Psoas muscle (tissue), 8 donors: Measurements from ENCODE around the gene GRID1. TPM values are rescaled to one million over a fixed set of nuclear protein-coding genes. Genes with fewer than 3 reads are reported as not detected.

Experiments
- ATAC-seq, 4 donors: fragments of 200-7000 bp; cut with Tn5 transposase; one replicate each; pipeline ENCODE4 v1.9.1; 2020; ENCODE audit warnings: moderate library complexity in 3 of 4, mild to moderate bottlenecking in 2 of 4
- DNase-seq, 2 donors: peaks; one replicate each; pipeline ENCODE4 v3.0.0-alpha.2; 2020
- H3K27ac ChIP-seq: fragments of 200-600 bp; one replicate; pipeline ENCODE4 v1.8.0; 2022
- H3K27me3 ChIP-seq, 3 donors: fragments of 200-600 bp in 1 of 3; one replicate each; pipeline versions ENCODE4 v1.6.1 to v1.8.0; 2013 to 2022; ENCODE audit warnings: low read length in 2 of 3, mild to moderate bottlenecking in 2 of 3, moderate library complexity in 1 of 3; ENCODE audit not compliant: insufficient read depth in 3 of 3
- H3K36me3 ChIP-seq, 2 donors: fragments of 200-600 bp in 1 of 2; one replicate each; pipeline versions ENCODE4 v1.6.1 to v1.8.0; 2013 to 2022; ENCODE audit warnings: low read depth in 1 of 2, mild to moderate bottlenecking in 1 of 2, moderate library complexity in 1 of 2; ENCODE audit not compliant: insufficient read depth in 1 of 2
- H3K4me1 ChIP-seq: fragments of 200-600 bp; one replicate; pipeline ENCODE4 v1.8.0; 2022
- H3K4me3 ChIP-seq: fragments of 200-600 bp; one replicate; pipeline ENCODE4 v1.8.0; 2022; ENCODE audit warnings: mild to moderate bottlenecking
- H3K9me3 ChIP-seq: fragments of 200-600 bp; one replicate; pipeline ENCODE4 v1.8.0; 2022
- WGBS, 3 donors: extraction: QIAGEN DNeasy Blood & Tissue Kit; methylation state at CpG; one replicate each; pipeline versions ENCODE4 v1.1.6 to v1.1.7; 2013; 5-methylcytosine and 5-hydroxymethylcytosine counted together
- intact Hi-C, 2 donors: fragments of 100-400 bp; cut with DNase I; formaldehyde crosslinking; loops; one replicate each; pipeline versions ENCODE4 v1.11.0 to v1.14.2; 2022
- polyA plus RNA-seq, 3 donors: library from polyadenylated mRNA; stranded (reverse); fragments of 200-250 nt; gene quantifications; one replicate each; pipeline ENCODE4 v1.2.3, GENCODE V29; 2013
- total RNA-seq, 4 donors: library from RNA; stranded (reverse); fragmentation: NEBNext Ultra II Directional in 2 of 4; extraction: Animal tissue kit (Norgen Biotek cat#: 25700) in 2 of 4; gene quantifications; one replicate each; pipeline versions ENCODE4 v1.2.1 to v1.2.4, GENCODE V29; 2021 to 2023
- TF ChIP-seq, protein P1 (sequence below): fragments of 200-600 bp; IDR thresholded peaks from one replicate; pipeline ENCODE4 v1.8.0; 2022; ENCODE audit warnings: antibody characterized with exemption
- donor health status: healthy with polysubstance abuse.
- donor health status: DM: no; HTN: no; CAD: no; lungs with moderate emphysema.
- donor health status: Bipolar disorder and iron deficiency.
- donor health status: healthy.
- donor health status: DM: yes; HTN: yes; CAD: no.
- donor health status: DM: no; HTN: no; CAD: no.
- donor health status: DM: no; HTN: no; CAD: no.
- donor health status: DM: yes; HTN: yes; CAD: no.

GRID1 gene
- total and polyA plus RNA-seq, 7 donors = 0.17 to 0.56 (median 0.24) TPM

- H3K4me3 ChIP-seq = no peak overlapping the region
- TF ChIP-seq, protein P1, sequence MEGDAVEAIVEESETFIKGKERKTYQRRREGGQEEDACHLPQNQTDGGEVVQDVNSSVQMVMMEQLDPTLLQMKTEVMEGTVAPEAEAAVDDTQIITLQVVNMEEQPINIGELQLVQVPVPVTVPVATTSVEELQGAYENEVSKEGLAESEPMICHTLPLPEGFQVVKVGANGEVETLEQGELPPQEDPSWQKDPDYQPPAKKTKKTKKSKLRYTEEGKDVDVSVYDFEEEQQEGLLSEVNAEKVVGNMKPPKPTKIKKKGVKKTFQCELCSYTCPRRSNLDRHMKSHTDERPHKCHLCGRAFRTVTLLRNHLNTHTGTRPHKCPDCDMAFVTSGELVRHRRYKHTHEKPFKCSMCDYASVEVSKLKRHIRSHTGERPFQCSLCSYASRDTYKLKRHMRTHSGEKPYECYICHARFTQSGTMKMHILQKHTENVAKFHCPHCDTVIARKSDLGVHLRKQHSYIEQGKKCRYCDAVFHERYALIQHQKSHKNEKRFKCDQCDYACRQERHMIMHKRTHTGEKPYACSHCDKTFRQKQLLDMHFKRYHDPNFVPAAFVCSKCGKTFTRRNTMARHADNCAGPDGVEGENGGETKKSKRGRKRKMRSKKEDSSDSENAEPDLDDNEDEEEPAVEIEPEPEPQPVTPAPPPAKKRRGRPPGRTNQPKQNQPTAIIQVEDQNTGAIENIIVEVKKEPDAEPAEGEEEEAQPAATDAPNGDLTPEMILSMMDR = no peak
- H3K27me3 ChIP-seq = no peaks in the 10 kb centered on the region
- H3K4me1 ChIP-seq = peaks cover 8% of the 10 kb centered on the region
- intact Hi-C loops = no loop called here
- WGBS, 3 donors = 57 to 62% (median 59%) methylated on average over 3 of the region's 3 CpGs
- H3K9me3 ChIP-seq = no peaks in the 10 kb centered on the region
- DNase-seq (no peak), ATAC-seq (no peak)
- no peaks in the 10 kb centered on the region for H3K36me3 ChIP-seq
- no peak overlapping the region for H3K27ac ChIP-seq
These were observed 439.6 kb downstream of the GRID1 start for GRCh38 chr10:85926986-85927385.

DNA sequence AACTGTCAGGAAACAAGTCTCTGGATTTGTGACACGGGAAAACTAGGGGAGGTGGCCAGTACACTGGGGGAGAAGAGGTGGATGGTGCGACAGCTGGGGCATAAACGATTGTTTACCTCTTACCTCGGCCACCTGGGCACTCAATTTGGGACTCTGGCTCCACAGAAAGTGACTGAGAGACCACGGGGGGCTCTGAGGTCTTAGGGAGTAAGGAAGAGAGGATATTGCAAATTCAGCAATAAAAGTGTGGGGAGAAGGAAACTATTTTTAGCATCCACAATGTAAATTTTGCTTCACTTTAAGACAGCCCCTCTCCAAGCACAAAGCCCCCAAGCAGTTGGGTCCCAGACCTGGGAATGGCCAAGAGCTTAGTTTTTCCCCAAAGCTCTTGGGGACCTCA lies 440.5 kb downstream of the GRID1 start:
- no peak for ATAC-seq
- Histone ChIP-seq H3K27ac (no peak overlapping the region), H3K4me1 (peaks cover 8% of the 10 kb centered on the region), H3K4me3 (no peak overlapping the region), H3K36me3 (no peaks in the 10 kb centered on the region), H3K27me3 (no peaks in the 10 kb centered on the region), H3K9me3 (no peaks in the 10 kb centered on the region)
- no peak for DNase-seq
- intact Hi-C loops = no loop called here
- TF ChIP-seq, protein P1 = no peak
- 74 to 84% (median 76%) methylated on average over 5 of the region's 5 CpGs for WGBS, 3 donors

DNA sequence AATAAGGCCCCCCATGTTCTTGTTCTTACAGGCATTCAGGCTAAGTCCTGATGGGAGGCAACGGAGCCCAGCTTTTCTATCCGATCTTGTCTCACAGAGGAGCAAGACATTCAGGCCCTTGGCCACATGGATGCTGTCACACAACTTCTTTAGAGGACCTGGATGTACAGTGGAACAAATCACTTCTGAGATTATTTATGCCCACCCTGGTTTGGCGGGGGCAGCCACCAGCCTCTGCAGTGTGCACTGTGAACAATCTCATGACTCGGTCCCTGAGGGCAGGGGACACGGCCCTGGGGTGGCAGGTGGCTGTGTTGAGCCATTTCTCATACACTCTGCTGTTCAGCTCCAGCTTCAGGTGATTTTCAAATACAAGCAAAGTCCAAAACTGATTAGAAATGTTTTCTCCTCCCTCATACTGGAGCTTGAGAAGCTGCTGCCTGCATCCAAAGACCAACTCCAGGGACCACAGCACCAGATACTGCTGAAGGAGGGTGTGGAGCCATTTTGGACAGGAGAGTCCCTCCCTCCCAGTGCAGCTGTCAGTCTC lies 441.3 kb downstream of the GRID1 start:
- WGBS, 3 donors = 83 to 89% (median 88%) methylated on average over 5 of the region's 5 CpGs
- TF ChIP-seq, protein P1 = no peak
- DNase-seq (no peak), ATAC-seq (no peak)
- Histone ChIP-seq H3K9me3 (no peaks in the 10 kb centered on the region), H3K4me3 (no peak overlapping the region), H3K4me1 (peaks cover 8% of the 10 kb centered on the region), H3K27me3 (no peaks in the 10 kb centered on the region), H3K36me3 (no peaks in the 10 kb centered on the region), H3K27ac (no peak overlapping the region)
- intact Hi-C loops = no loop called here

DNA sequence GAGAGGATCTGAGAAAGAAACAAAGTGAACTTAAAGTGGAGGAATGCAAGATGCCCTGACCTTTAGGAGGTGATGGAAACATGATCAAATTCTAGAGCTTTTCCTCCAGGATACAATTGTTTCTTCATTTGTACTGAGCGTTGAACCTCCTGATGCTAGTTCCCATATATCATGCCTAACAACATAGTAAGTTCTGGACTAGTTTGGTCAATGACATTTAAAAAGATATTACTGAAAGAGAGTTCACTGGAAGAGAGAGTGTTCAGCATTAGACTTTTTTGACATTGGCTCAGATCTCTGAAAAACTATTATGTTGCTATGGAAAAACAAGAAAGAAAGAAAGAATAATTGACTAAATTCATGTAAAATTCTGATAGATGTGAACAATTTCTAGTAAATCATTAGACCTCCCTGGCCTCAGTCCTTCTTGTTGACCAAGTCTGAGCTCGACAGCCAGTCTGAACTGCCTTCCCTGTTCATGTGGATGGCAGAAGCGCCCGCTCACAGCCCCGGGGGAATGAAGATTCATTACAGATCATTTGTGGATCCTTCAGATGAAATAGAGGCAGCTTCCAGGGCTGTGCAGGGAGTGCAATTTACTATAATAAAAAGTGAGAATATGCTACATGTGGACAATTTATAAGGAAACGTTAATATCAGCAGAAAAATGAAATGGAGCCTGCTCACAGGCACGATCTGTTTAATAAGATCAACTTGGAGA lies 442.1 kb downstream of the GRID1 start:
- TF ChIP-seq, protein P1 = no peak
- Histone ChIP-seq H3K27me3 (no peaks in the 10 kb centered on the region), H3K36me3 (no peaks in the 10 kb centered on the region), H3K9me3 (no peaks in the 10 kb centered on the region), H3K27ac (no peak overlapping the region), H3K4me1 (peaks cover 8% of the 10 kb centered on the region), H3K4me3 (no peak overlapping the region)
- intact Hi-C loops = no loop called here
- ATAC-seq (no peak), DNase-seq (no peak)
- 86 to 90% (median 88%) methylated on average over 7 of the region's 7 CpGs for WGBS, 3 donors
